ENCODE data around the gene ANGEL1.

Gene ANGEL1

GRCh38 chr14:76814726-76815645, 2.3 kb upstream of the ANGEL1 start:
- DNase-seq (ENCODE audit: low read depth in 2 of 2): no peak

- no peak for DNase-seq (ENCODE audit: low read depth in 2 of 2)
Observed at GRCh38 chr14:76812093-76812421, 625 bp downstream of the ANGEL1 start.

GRCh38 chr14:76811561-76811960, 1.1 kb downstream of the ANGEL1 start:
- no peak for DNase-seq (ENCODE audit: low read depth in 2 of 2)

- DNase-seq (ENCODE audit: low read depth in 2 of 2): no peak
Observed at GRCh38 chr14:76810953-76811400, 1.7 kb downstream of the ANGEL1 start.

GRCh38 chr14:76810525-76810924, 2.2 kb downstream of the ANGEL1 start:
- DNase-seq (ENCODE audit: low read depth in 2 of 2): no peak

GRCh38 chr14:76808990-76809389, 3.7 kb downstream of the ANGEL1 start:
- no peak for DNase-seq (ENCODE audit: low read depth in 2 of 2)

- no peak for DNase-seq (ENCODE audit: low read depth in 2 of 2)
Observed at GRCh38 chr14:76808011-76808410, 4.7 kb downstream of the ANGEL1 start.

GRCh38 chr14:76806446-76806845, 6.2 kb downstream of the ANGEL1 start:
- DNase-seq (ENCODE audit: low read depth in 2 of 2): no peak

- DNase-seq (ENCODE audit: low read depth in 2 of 2): no peak
Observed at GRCh38 chr14:76793956-76794355, 18.7 kb downstream of the ANGEL1 start.

- no peak for DNase-seq (ENCODE audit: low read depth in 2 of 2)
Observed at GRCh38 chr14:76793324-76793723, 19.4 kb downstream of the ANGEL1 start.

GRCh38 chr14:76792422-76792821, 20.3 kb downstream of the ANGEL1 start:
- DNase-seq (ENCODE audit: low read depth in 2 of 2): no peak

GRCh38 chr14:76786601-76787000, 26.1 kb downstream of the ANGEL1 start:
- no peak for DNase-seq (ENCODE audit: low read depth in 2 of 2)

- DNase-seq (ENCODE audit: low read depth in 2 of 2): peak in 1 of 2 donors; percentile 26
Observed at GRCh38 chr14:76784881-76785280, 27.8 kb downstream of the ANGEL1 start.

GRCh38 chr14:76784266-76784874, 28.3 kb downstream of the ANGEL1 start:
- DNase-seq (ENCODE audit: low read depth in 2 of 2): no peak

GRCh38 chr14:76782885-76783566, 29.7 kb downstream of the ANGEL1 start:
- DNase-seq (ENCODE audit: low read depth in 2 of 2): no peak

GRCh38 chr14:76782115-76782884, 30.4 kb downstream of the ANGEL1 start:
- DNase-seq (ENCODE audit: low read depth in 2 of 2): no peak

GRCh38 chr14:76781648-76782051, 31.0 kb downstream of the ANGEL1 start:
- DNase-seq (ENCODE audit: low read depth in 2 of 2): no peak

GRCh38 chr14:76780875-76781647, 31.6 kb downstream of the ANGEL1 start:
- DNase-seq (ENCODE audit: low read depth in 2 of 2): no peak

GRCh38 chr14:76780360-76780759, 32.3 kb downstream of the ANGEL1 start:
- DNase-seq (ENCODE audit: low read depth in 2 of 2): no peak

- no peak for DNase-seq (ENCODE audit: low read depth in 2 of 2)
Observed at GRCh38 chr14:76780058-76780345, 32.7 kb downstream of the ANGEL1 start.
